Activated CD8-positive, alpha-beta T cell treated with anti-CD3 and anti-CD28 coated beads for 36 hours (primary cell): Measurements from ENCODE around the gene VGLL3. TPM values are rescaled to one million over a fixed set of nuclear protein-coding genes. Genes with fewer than 3 reads are reported as not detected.

Experiments
- ATAC-seq: fragments of 200-7000 bp; cut with Tn5 transposase; one replicate; pipeline ENCODE4 v1.10.0; 2021; ENCODE audit warnings: mild to moderate bottlenecking, moderate library complexity
- CTCF ChIA-PET: fragments of 350-600 bp; sonication (Branson Sonifier 250); formaldehyde crosslinking; loops from one replicate; lab custom pipeline; 2021; ENCODE audit warnings: antibody characterized with exemption; lab: Charles Lee
- POLR2A ChIA-PET: fragments of 350-600 bp; sonication (Branson Sonifier 250); formaldehyde crosslinking; loops from one replicate; lab custom pipeline; 2021; ENCODE audit warnings: antibody characterized with exemption; lab: Charles Lee
- DNase-seq: peaks from one replicate; pipeline ENCODE4 v3.0.0-alpha.2; 2020
- H3K27ac Mint-ChIP-seq: one replicate; pipeline ENCODE4 v1.8.0; 2021; ENCODE audit warnings: mild to moderate bottlenecking, mixed read lengths
- H3K27me3 Mint-ChIP-seq: one replicate; pipeline ENCODE4 v1.8.0; 2021; ENCODE audit warnings: mixed read lengths
- H3K36me3 Mint-ChIP-seq: one replicate; pipeline ENCODE4 v1.8.0; 2021; ENCODE audit warnings: low read depth, mixed read lengths
- H3K4me1 Mint-ChIP-seq: one replicate; pipeline ENCODE4 v1.8.0; 2021; ENCODE audit warnings: low read depth, mixed read lengths
- H3K4me3 Mint-ChIP-seq: one replicate; pipeline ENCODE4 v1.8.0; 2021; ENCODE audit warnings: mild to moderate bottlenecking, moderate library complexity, mixed read lengths
- H3K9me3 Mint-ChIP-seq: one replicate; pipeline ENCODE4 v1.8.0; 2021; ENCODE audit warnings: mixed read lengths
- intact Hi-C: fragments of 100-400 bp; cut with micrococcal nuclease; formaldehyde crosslinking; loops from one replicate; pipeline ENCODE4 v1.10.0; 2022
- total RNA-seq, 2 experiments: library from RNA; stranded (reverse); gene quantifications; one replicate each; pipeline ENCODE4 v1.2.3, GENCODE V29; 2021
- TF ChIP-seq, protein P1 (sequence below): fragments of 200-600 bp; IDR thresholded peaks from one replicate; pipeline ENCODE4 v1.8.0; 2022; ENCODE audit warnings: antibody characterized with exemption, mild to moderate bottlenecking

The VGLL3 gene
- total RNA-seq, 2 experiments from 2014 or later = not detected

DNA sequence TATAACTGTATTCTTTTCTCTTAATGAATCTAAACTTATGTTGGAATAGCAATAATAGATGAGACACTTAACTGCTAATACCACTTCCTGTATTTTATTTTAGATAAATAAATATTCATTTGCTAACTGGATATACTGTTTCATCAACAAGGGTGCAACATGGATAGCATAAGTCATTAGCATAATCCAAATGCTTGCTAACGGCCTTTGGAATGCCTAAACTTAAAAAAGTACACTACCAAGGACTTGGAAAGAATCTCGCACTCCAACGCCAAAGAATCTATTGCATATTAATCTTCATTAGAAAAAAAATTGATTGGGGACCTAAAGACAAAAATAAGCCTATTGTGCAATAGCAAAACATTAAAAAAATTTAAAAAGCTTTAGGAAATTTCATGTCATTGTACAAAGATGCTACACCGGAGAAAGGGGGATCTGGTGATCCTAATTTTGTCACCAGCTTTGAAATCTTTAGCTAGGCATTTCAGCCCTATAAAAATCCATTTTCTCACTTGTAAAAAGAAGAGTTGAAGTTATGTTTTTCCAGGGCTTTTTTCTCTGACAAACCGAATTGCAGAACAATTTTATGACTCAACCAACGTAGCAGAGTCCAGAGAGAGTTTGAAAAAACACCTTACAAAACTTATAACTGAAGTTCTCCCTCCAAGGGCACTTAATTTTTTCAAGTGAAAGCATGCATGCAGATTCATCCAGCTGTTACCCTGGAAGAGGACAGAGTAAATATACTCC lies 4.1 kb downstream of the VGLL3 start:
- TF ChIP-seq, protein P1, sequence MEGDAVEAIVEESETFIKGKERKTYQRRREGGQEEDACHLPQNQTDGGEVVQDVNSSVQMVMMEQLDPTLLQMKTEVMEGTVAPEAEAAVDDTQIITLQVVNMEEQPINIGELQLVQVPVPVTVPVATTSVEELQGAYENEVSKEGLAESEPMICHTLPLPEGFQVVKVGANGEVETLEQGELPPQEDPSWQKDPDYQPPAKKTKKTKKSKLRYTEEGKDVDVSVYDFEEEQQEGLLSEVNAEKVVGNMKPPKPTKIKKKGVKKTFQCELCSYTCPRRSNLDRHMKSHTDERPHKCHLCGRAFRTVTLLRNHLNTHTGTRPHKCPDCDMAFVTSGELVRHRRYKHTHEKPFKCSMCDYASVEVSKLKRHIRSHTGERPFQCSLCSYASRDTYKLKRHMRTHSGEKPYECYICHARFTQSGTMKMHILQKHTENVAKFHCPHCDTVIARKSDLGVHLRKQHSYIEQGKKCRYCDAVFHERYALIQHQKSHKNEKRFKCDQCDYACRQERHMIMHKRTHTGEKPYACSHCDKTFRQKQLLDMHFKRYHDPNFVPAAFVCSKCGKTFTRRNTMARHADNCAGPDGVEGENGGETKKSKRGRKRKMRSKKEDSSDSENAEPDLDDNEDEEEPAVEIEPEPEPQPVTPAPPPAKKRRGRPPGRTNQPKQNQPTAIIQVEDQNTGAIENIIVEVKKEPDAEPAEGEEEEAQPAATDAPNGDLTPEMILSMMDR = no peak
- Mint-ChIP-seq H3K36me3 (no peaks in the 10 kb centered on the region), H3K27me3 (peaks cover 14% of the 10 kb centered on the region), H3K27ac (no peak overlapping the region), H3K4me3 (no peak overlapping the region), H3K4me1 (no peaks in the 10 kb centered on the region), H3K9me3 (peaks cover 2% of the 10 kb centered on the region)
- intact Hi-C loops = no loop called here
- ChIA-PET POLR2A (interaction anchor here (0.7 kb wide), 1 partner anchor 17 kb away, joined by 3 read pairs; no protein-coding TSS in a partner anchor), CTCF (no interaction called here)
- no peak for ATAC-seq
- DNase-seq = no peak

DNA sequence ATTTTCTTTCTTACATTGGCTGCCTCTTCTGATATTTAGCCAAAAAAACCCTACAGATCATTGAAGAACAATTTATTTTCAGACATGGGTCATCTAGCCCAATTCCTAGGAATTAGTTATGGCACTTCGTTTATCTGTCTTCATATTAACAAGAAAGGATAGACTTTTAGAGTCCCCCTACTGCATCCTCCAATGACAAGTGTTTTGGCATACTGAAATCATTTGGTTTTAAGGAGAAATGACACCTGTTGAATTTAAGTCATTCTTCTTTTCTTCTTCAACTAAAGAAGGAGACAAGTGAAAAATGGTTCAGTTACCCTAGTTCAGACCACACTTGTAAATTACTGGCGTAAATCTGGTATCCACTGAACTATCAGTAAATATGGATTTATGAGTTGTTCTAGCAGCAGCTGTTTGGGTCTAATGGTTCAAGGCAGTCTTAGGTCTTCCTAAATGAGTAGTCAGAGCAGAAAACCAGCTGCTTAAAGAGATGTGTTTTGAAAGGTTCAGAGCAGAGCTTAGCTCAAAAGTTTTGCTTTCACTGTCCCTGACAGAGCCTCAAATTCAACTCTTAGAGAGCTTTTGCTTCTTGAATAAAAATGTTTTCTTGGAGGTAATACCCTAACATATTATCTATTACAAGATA lies 5.6 kb downstream of the VGLL3 start:
- Mint-ChIP-seq H3K27me3 (peaks cover 11% of the 10 kb centered on the region), H3K36me3 (no peaks in the 10 kb centered on the region), H3K4me3 (no peak overlapping the region), H3K27ac (no peak overlapping the region), H3K4me1 (no peaks in the 10 kb centered on the region), H3K9me3 (peaks cover 2% of the 10 kb centered on the region)
- TF ChIP-seq, protein P1 = no peak
- intact Hi-C loops = no loop called here
- ATAC-seq (no peak), DNase-seq (no peak)
- ChIA-PET POLR2A (no interaction called here), CTCF (interaction anchor here (1.0 kb wide), 1 partner anchor 182 kb away, joined by 3 read pairs; no protein-coding TSS in a partner anchor)

DNA sequence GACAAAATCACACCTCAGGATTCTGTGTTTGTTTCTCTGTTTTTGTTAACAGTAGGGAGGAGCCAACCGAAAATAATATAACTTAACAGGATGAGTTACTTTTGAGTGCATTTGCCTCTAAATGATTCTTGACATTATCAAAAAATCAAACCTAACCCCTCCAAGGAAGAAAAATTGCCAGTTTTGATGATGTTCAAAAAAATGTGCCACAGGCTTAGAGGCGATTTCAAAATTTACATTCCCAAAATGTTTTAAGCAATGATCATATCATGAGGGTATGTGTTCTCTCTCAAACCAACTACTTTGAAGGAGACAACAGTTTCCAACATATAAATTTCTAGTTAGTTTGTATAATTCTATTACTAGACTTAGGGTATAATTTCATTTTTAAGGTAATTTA lies 6.7 kb downstream of the VGLL3 start:
- TF ChIP-seq, protein P1 = no peak
- no peak overlapping the region for H3K4me3 Mint-ChIP-seq
- no peaks in the 10 kb centered on the region for H3K9me3 Mint-ChIP-seq
- intact Hi-C loops = no loop called here
- H3K4me1 Mint-ChIP-seq = no peaks in the 10 kb centered on the region
- no peak for ATAC-seq
- DNase-seq = no peak
- CTCF ChIA-PET = no interaction called here
- no peak overlapping the region for H3K27ac Mint-ChIP-seq
- H3K36me3 Mint-ChIP-seq = no peaks in the 10 kb centered on the region
- POLR2A ChIA-PET = no interaction called here
- H3K27me3 Mint-ChIP-seq = peaks cover 2% of the 10 kb centered on the region

DNA sequence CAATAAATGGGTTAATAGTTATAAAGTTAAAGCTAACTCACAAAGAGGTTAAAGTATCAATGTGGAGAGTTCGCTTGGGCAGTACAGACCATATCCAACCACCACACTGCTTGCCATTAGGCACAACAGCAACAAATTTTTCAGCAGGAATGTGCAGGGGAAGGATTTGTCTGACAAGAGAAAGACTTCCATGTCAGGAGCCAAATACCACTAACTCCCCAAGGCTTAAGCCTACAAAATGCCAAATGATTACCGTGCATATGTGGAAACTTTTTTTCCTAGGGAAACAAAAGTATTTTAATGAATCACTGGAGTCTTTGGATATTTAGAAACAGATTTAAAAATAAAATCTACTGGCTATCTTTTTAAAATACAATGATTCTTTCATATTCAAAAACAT lies 8.1 kb downstream of the VGLL3 start:
- CTCF ChIA-PET = no interaction called here
- H3K9me3 Mint-ChIP-seq = no peaks in the 10 kb centered on the region
- POLR2A ChIA-PET = no interaction called here

More for the DNA sequence above, 8.1 kb downstream of the VGLL3 start:
- no peak for DNase-seq
- TF ChIP-seq, protein P1 = no peak
- Mint-ChIP-seq H3K4me1 (no peaks in the 10 kb centered on the region), H3K27ac (no peak overlapping the region), H3K36me3 (no peaks in the 10 kb centered on the region), H3K4me3 (no peak overlapping the region), H3K27me3 (no peaks in the 10 kb centered on the region)
- no peak for ATAC-seq
- intact Hi-C loops = no loop called here
